Nephron (organoid): ENCODE results near the gene SALL4.
A peak's percentile ranks its signal among the peaks of the same experiment; 100 is the strongest.

Source experiments
- H3K27ac Mint-ChIP-seq, 3 experiments: 2 replicates each; pipeline ENCODE4 v1.8.0; 2020; ENCODE audit warnings: mixed read lengths in 3 of 3, mild to moderate bottlenecking in 2 of 3, moderate library complexity in 1 of 3
- H3K27me3 Mint-ChIP-seq: 2 replicates; pipeline ENCODE4 v1.8.0; 2021; ENCODE audit warnings: low read depth, mild to moderate bottlenecking, moderate library complexity, mixed read lengths
- H3K36me3 Mint-ChIP-seq: 2 replicates; pipeline ENCODE4 v1.8.0; 2020; ENCODE audit warnings: low read depth, mixed read lengths
- H3K4me1 Mint-ChIP-seq: 2 replicates; pipeline ENCODE4 v1.8.0; 2020; ENCODE audit warnings: mixed read lengths
- H3K4me3 Mint-ChIP-seq, 3 experiments: 2 replicates each; pipeline ENCODE4 v1.8.0; 2020; ENCODE audit warnings: mild to moderate bottlenecking in 3 of 3, mixed read lengths in 3 of 3, moderate library complexity in 2 of 3
- H3K9me3 Mint-ChIP-seq: 2 replicates; pipeline ENCODE4 v1.8.0; 2020; ENCODE audit warnings: mixed read lengths
- CTCF ChIP-seq, 3 experiments: fragments of 200-600 bp; sonication (generic); IDR thresholded peaks; one replicate each; pipeline ENCODE4 v1.5.0; 2021; ENCODE audit warnings: antibody characterized with exemption in 3 of 3; ENCODE audit not compliant: unreplicated experiment in 3 of 3

Gene SALL4

GRCh38 chr20:51807720-51808250 lies 5.5 kb upstream of the SALL4 start:
- TF ChIP-seq CTCF (IDR thresholded peaks at IDR 0.05; ENCODE audit: unreplicated experiment in 3 of 3) = no peak
- Mint-ChIP-seq H3K9me3 (no peaks in the 10 kb centered on the region), H3K36me3 (no peaks in the 10 kb centered on the region), H3K4me3 (no peak overlapping the region), H3K27me3 (peaks cover 11% of the 10 kb centered on the region), H3K4me1 (no peaks in the 10 kb centered on the region), H3K27ac (no peak overlapping the region)

GRCh38 chr20:51804754-51805153 lies 2.4 kb upstream of the SALL4 start:
- Mint-ChIP-seq H3K36me3 (no peaks in the 10 kb centered on the region), H3K27ac (peak overlapping the region in 1 of 3 experiments; percentile 58), H3K4me1 (peaks cover 13% of the 10 kb centered on the region), H3K9me3 (no peaks in the 10 kb centered on the region), H3K27me3 (peaks cover 38% of the 10 kb centered on the region), H3K4me3 (no peak overlapping the region)
- TF ChIP-seq CTCF (IDR thresholded peaks at IDR 0.05; ENCODE audit: unreplicated experiment in 3 of 3) = no peak

- no peaks in the 10 kb centered on the region for H3K9me3 Mint-ChIP-seq
- H3K4me3 Mint-ChIP-seq = peak overlapping the region; percentile 83 to 91 (median 86)
- peaks cover 53% of the 10 kb centered on the region for H3K27me3 Mint-ChIP-seq
- peaks cover 24% of the 10 kb centered on the region for H3K4me1 Mint-ChIP-seq
- TF ChIP-seq CTCF (IDR thresholded peaks at IDR 0.05; ENCODE audit: unreplicated experiment in 3 of 3) = no peak
- no peaks in the 10 kb centered on the region for H3K36me3 Mint-ChIP-seq
- H3K27ac Mint-ChIP-seq = no peak overlapping the region
Measured at GRCh38 chr20:51803148-51803854, 980 bp upstream of the SALL4 start.

GRCh38 chr20:51801823-51802123 lies 548 bp downstream of the SALL4 start:
- H3K4me3 Mint-ChIP-seq = peak overlapping the region; percentile 81 to 91 (median 88)
- H3K36me3 Mint-ChIP-seq = no peaks in the 10 kb centered on the region
- H3K27me3 Mint-ChIP-seq = peaks cover 62% of the 10 kb centered on the region
- TF ChIP-seq CTCF (IDR thresholded peaks at IDR 0.05; ENCODE audit: unreplicated experiment in 3 of 3) = no peak
- peaks cover 35% of the 10 kb centered on the region for H3K4me1 Mint-ChIP-seq
- H3K9me3 Mint-ChIP-seq = no peaks in the 10 kb centered on the region
- peak overlapping the region in 1 of 3 experiments; percentile 87 for H3K27ac Mint-ChIP-seq

GRCh38 chr20:51801122-51801822 lies 1.0 kb downstream of the SALL4 start:
- no peak for TF ChIP-seq CTCF (IDR thresholded peaks at IDR 0.05; ENCODE audit: unreplicated experiment in 3 of 3)
- Mint-ChIP-seq H3K4me1 (peaks cover 37% of the 10 kb centered on the region), H3K9me3 (no peaks in the 10 kb centered on the region), H3K27ac (peak overlapping the region in 2 of 3 experiments; percentile 70 to 87), H3K4me3 (peak overlapping the region; percentile 88 to 91 (median 90)), H3K27me3 (peaks cover 62% of the 10 kb centered on the region), H3K36me3 (no peaks in the 10 kb centered on the region)

GRCh38 chr20:51800872-51801121 lies 1.5 kb downstream of the SALL4 start:
- Mint-ChIP-seq H3K36me3 (no peaks in the 10 kb centered on the region), H3K4me3 (peak overlapping the region; percentile 88 to 91 (median 90)), H3K9me3 (no peaks in the 10 kb centered on the region), H3K4me1 (peaks cover 39% of the 10 kb centered on the region), H3K27me3 (peaks cover 62% of the 10 kb centered on the region), H3K27ac (peak overlapping the region in 2 of 3 experiments; percentile 70 to 87)
- TF ChIP-seq CTCF (IDR thresholded peaks at IDR 0.05; ENCODE audit: unreplicated experiment in 3 of 3) = no peak
